Measurements from ENCODE around the gene PRAMEF20.
"Not testable (repeated sequence)": the region's sequence is repeated elsewhere in the genome, so short reads cannot be mapped to it uniquely, and the experiment has no call there.

The PRAMEF20 gene

GRCh38 chr1:13410150-13410549, at the start of gene PRAMEF20:
TSS of gene PRAMEF20 (plus strand) at chr1:13410450. CDS start at chr1:13416355, 5,905 bp downstream.
- in situ Hi-C loops (cut with HindIII; ENCODE audit: low sequenced_read_pairs); DNase-seq (ENCODE audit: low read depth, low spot score); H3K4me3 ChIP-seq (ENCODE audit: low read depth, low read length): not testable (repeated sequence)

DNA sequence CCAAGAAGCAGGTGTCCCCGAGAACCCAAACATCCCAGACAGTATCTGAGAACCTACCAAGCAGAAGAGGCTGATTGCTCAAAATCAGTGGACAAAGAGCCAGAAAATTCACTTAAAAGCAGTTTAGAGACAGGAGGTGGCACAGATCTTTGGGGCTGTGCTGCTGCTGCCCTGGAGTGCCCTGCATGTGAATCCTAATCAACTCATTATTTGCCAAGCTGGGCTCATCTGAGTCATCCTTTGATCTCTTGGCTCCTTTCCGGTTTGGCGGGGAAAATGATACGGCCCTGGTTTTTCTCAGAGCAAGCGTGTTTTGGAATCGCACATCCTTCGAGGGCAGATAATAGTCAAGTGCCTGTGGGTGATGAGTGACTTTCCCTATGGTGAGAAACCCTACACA, 47.9 kb upstream of the PRAMEF20 start:
- H3K4me3 ChIP-seq (ENCODE audit: low read depth, low read length); DNase-seq (ENCODE audit: low read depth, low spot score); in situ Hi-C loops (cut with HindIII; ENCODE audit: low sequenced_read_pairs): not testable (repeated sequence)

DNA sequence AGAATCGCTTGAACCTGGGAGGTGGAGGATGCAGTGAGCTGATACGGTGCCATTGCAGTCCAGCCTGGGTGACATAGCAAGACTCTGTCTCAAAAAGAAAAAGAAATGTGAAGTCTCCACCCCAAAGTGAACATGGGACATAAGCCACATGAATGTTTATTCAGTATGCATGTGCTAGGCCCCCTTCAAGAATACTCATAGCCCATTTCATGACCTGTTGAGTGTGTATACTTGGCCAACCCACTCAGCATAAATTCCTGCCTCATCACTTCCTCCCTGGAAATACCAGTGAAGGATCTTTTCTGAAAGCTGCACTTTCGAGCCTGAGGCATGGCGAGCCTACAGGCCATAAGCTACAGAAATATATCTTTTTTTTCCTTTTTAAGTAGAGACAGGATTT, 45.3 kb upstream of the PRAMEF20 start:
- H3K4me3 ChIP-seq (ENCODE audit: low read depth, low read length); DNase-seq (ENCODE audit: low read depth, low spot score); in situ Hi-C loops (cut with HindIII; ENCODE audit: low sequenced_read_pairs): not testable (repeated sequence)

- H3K4me3 ChIP-seq (ENCODE audit: low read depth, low read length); DNase-seq (ENCODE audit: low read depth, low spot score); in situ Hi-C loops (cut with HindIII; ENCODE audit: low sequenced_read_pairs): not testable (repeated sequence)
These were observed 43.7 kb upstream of the PRAMEF20 start for GRCh38 chr1:13366536-13366935.

- H3K4me3 ChIP-seq (ENCODE audit: low read depth, low read length); in situ Hi-C loops (cut with HindIII; ENCODE audit: low sequenced_read_pairs); DNase-seq (ENCODE audit: low read depth, low spot score): not testable (repeated sequence)
These were observed 41.7 kb upstream of the PRAMEF20 start for GRCh38 chr1:13368544-13368943.

- DNase-seq (ENCODE audit: low read depth, low spot score); in situ Hi-C loops (cut with HindIII; ENCODE audit: low sequenced_read_pairs); H3K4me3 ChIP-seq (ENCODE audit: low read depth, low read length): not testable (repeated sequence)
These were observed 31.3 kb upstream of the PRAMEF20 start for GRCh38 chr1:13378983-13379382.

DNA sequence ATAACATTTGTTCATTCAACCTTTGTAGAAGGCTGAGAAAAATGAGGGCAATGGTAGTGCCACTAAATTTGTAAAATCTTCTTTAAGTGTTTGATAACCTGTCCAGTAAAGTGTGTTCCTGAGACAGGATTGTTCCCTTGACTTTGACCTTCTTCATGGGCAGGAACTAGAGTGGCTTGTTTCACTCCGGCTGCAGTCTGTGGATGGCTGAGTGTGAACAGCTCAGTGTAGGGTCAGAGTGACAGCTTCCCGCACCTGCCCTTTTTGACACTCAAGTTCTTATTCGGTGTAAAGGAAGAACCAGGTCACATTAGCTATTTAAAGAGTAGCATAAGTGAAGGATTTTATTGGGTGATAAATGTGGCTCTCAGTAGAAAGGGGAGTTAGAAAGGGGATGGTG, 29.9 kb upstream of the PRAMEF20 start:
- in situ Hi-C loops (cut with HindIII; ENCODE audit: low sequenced_read_pairs); DNase-seq (ENCODE audit: low read depth, low spot score); H3K4me3 ChIP-seq (ENCODE audit: low read depth, low read length): not testable (repeated sequence)

DNA sequence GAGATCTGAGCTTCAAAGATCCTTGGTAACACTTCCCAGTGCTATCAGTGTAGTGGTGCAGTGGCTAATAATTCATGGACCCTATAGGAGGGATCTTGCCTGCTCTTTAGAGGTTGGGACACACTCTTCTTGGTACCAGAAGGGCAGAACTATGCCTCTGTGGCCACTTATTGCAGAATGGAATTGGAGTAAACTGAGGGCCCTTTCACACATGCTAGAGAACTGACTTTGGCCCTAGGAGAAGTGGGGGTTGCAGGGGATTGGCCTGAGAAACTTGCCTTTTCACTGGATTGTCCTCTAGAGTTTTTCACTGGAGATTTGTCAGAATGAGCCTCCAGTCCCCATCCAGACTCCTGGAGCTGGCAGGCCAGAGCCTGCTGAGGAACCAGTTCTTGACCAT, 20.9 kb upstream of the PRAMEF20 start, which contains the start of gene PRAMEF17:
Gene PRAMEF17, plus strand, starts transcription at position 301 of the 400 bp plus-strand sequence. Its CDS starts 26 bp downstream, at position 327.
- DNase-seq (ENCODE audit: low read depth, low spot score); H3K4me3 ChIP-seq (ENCODE audit: low read depth, low read length); in situ Hi-C loops (cut with HindIII; ENCODE audit: low sequenced_read_pairs): not testable (repeated sequence)

DNA sequence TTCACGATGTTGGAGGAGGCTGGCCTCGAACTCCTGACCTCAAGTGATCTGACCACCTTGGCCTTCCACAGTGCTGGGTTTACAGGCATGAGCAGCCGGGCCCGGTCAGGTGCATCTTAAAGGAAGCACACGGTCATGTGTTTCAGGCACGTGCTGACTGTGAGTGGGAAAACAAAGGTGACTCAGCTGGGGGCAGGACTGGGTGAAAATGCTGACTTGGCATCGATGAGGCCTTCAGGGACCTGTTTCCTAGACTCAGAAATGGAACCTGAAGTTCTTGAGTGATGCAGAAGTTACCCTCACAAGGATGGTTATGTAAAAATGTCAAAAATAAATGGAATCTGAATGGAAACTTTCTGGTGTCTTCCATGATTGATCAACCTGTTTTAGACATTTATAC, 17.2 kb upstream of the PRAMEF20 start:
- DNase-seq (ENCODE audit: low read depth, low spot score); in situ Hi-C loops (cut with HindIII; ENCODE audit: low sequenced_read_pairs); H3K4me3 ChIP-seq (ENCODE audit: low read depth, low read length): not testable (repeated sequence)

DNA sequence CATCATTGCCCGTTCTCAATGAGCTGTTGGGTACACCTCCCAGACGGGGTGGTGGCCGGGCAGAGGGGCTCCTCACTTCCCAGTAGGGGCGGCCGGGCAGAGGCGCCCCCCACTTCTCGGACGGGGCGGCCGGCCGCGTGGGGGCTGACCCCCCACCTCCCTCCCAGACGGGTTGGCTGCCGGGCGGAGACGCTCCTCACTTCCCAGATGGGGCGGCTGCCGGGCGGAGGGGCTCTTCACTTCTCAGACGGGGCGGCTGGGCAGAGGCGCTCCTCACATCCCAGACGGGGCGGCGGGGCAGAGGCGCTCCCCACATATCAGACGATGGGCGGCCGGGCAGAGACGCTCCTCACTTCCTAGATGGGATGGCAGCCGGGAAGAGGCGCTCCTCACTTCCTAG, 15.5 kb upstream of the PRAMEF20 start:
- H3K4me3 ChIP-seq (ENCODE audit: low read depth, low read length); in situ Hi-C loops (cut with HindIII; ENCODE audit: low sequenced_read_pairs); DNase-seq (ENCODE audit: low read depth, low spot score): not testable (repeated sequence)

- DNase-seq (ENCODE audit: low read depth, low spot score); H3K4me3 ChIP-seq (ENCODE audit: low read depth, low read length); in situ Hi-C loops (cut with HindIII; ENCODE audit: low sequenced_read_pairs): not testable (repeated sequence)
These were observed 14.9 kb upstream of the PRAMEF20 start for GRCh38 chr1:13395311-13395710.

GRCh38 chr1:13407811-13408210, 2.4 kb upstream of the PRAMEF20 start:
- no peak overlapping the region for H3K4me3 ChIP-seq (ENCODE audit: low read depth, low read length)
- DNase-seq (ENCODE audit: low read depth, low spot score): no peak
- no peak for TF ChIP-seq CTCF (IDR thresholded peaks at IDR 0.05; ENCODE audit: low read depth, low read length)
- in situ Hi-C loops (cut with HindIII; ENCODE audit: low sequenced_read_pairs): no loop called here

GRCh38 chr1:13430495-13430894, 20.2 kb downstream of the PRAMEF20 start:
- H3K4me3 ChIP-seq (ENCODE audit: low read depth, low read length): no peak overlapping the region
- TF ChIP-seq CTCF (IDR thresholded peaks at IDR 0.05; ENCODE audit: low read depth, low read length): no peak
- in situ Hi-C loops (cut with HindIII; ENCODE audit: low sequenced_read_pairs): no loop called here
- no peak for DNase-seq (ENCODE audit: low read depth, low spot score)

All from astrocyte of the spinal cord (primary cell).